Measurements from ENCODE around the gene FZR1. TPM values are rescaled to one million over a fixed set of nuclear protein-coding genes. Genes with fewer than 3 reads are reported as not detected.

Gene FZR1
- total RNA-seq, 2 donors from 2014 or later = 29.6 to 33.8 TPM

DNA sequence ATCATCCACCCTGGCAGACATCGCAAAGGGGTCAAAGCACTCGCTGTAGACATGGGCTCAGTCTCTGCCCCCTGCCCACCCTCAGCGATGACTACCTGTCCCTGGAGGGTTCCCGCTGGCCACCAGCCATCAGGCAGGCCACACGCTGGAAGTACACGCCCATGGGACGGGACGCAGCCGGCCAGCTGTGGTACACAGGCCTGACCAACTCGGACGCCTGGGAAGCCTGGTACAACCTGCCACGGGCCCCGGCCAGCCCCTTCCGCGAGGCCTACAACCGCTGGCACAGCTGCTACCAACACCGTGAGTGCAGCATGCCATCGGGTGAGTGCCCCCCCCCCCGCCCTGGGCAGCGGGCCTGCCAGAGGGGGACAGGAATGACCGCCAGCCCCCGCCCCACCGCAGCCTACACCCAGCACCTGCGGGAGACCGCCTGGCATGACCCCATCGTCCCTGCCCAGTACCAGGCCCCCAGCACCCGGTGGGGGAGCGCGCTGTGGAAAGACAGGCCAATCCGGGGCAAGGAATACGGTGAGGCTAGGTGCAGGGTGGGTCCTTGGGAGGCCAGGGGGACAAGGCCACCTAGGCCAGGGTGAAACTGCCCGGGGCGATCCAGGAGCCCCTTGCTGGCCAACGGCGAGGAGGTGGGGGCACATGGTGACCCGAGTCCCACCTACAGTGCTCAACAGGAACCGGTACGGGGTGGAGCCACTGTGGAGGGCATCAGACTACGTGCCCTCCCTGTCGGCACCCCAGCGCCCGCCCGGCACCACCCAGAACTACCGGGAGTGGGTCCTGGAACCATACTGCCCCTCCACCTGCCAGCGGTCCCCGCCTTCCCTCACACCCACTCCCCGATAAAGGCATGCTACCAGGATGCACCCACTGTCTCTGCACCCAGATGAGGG, 37.3 kb downstream of the FZR1 start:
- TF ChIP-seq, protein P1, sequence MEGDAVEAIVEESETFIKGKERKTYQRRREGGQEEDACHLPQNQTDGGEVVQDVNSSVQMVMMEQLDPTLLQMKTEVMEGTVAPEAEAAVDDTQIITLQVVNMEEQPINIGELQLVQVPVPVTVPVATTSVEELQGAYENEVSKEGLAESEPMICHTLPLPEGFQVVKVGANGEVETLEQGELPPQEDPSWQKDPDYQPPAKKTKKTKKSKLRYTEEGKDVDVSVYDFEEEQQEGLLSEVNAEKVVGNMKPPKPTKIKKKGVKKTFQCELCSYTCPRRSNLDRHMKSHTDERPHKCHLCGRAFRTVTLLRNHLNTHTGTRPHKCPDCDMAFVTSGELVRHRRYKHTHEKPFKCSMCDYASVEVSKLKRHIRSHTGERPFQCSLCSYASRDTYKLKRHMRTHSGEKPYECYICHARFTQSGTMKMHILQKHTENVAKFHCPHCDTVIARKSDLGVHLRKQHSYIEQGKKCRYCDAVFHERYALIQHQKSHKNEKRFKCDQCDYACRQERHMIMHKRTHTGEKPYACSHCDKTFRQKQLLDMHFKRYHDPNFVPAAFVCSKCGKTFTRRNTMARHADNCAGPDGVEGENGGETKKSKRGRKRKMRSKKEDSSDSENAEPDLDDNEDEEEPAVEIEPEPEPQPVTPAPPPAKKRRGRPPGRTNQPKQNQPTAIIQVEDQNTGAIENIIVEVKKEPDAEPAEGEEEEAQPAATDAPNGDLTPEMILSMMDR (IDR thresholded peaks at IDR 0.05) = no peak
- DNase-seq (ENCODE audit: low spot score) (no peak), ATAC-seq (ENCODE audit: insufficient number of reproducible peaks, low FRiP score, low read depth) (no peak)
- H3K4me1 ChIP-seq (ENCODE audit: control insufficient read depth in 1 of 2, low read depth in 2 of 2) = peaks cover 0 to 14% of the 10 kb centered on the region in 2 donors
- peak overlapping the region; percentile 5 to 22 for H3K27ac ChIP-seq
- no peak overlapping the region for H3K4me3 ChIP-seq
- no peaks in the 10 kb centered on the region for H3K27me3 ChIP-seq (replicated peaks; ENCODE audit: insufficient read depth)
- no peaks in the 10 kb centered on the region for H3K9me3 ChIP-seq
- no peaks in the 10 kb centered on the region for H3K36me3 ChIP-seq

DNA sequence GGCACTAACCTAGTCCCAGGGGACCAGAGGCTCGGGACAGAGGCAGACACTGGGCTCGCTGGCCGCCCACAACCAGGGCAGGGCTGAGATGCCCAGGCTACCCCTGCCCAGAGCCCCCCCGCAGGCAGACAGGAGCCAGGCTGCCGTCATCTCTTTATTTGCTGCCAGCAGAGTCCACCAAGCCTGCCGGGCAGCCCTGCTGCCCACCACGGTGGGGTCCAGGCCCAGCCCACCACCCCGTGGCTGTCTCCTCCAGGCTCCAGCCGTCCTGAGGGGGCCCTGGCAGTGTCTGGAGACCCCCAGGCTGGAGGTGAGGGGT, 37.9 kb downstream of the FZR1 start:
- Histone ChIP-seq H3K27ac (no peak overlapping the region), H3K36me3 (no peaks in the 10 kb centered on the region)
- no peak for DNase-seq (ENCODE audit: low spot score)

DNA sequence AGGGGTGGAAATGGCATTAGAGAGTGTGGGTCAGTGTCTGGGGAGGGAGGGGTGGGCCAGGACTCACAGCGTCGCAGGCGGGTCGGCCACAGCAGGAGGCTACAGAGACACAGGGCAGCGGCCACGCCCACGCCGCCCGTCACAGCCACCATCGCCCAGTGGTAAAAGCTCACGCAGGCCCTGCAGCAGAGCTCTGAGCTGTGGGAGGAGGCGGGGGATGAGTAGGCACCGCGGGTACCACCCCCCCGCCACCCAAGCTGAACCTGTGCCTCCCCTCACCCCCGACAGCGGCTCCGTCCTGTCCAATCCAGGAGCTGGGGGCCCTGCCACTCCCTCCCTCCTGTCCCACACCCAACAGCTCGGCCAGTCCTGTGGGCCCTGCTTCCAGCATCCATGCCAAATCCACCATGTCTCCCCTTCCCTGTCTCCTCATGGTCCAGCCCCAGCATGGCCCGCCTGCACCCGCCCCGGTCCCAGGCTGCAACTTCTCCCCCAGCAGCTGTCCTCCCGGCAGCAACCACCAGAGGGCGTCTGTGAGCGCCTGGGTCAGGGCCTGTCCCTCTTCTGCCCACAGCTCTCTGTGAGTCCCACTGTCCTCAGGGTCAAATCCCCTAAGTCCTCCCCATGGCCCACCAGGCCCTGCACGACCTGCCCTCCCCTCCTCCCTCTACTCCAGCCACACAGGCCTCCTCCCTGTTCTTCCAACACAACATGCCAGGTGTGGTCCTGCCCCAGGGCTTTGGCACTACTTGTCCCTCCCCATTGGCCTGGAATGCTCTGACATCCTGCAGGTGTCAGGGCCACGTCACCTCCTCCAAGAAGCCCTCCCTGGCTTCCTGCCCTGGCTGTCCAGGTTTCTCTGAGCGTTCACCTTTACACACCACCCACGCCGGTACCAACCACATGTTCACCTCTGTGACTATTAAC, 38.9 kb downstream of the FZR1 start:
- no peak overlapping the region for H3K27ac ChIP-seq
- H3K4me3 ChIP-seq = no peak overlapping the region
- no peaks in the 10 kb centered on the region for H3K36me3 ChIP-seq
- DNase-seq (ENCODE audit: low spot score) = no peak
- H3K4me1 ChIP-seq (ENCODE audit: control insufficient read depth in 1 of 2, low read depth in 2 of 2) = peaks cover 0 to 14% of the 10 kb centered on the region in 2 donors
- ATAC-seq (ENCODE audit: insufficient number of reproducible peaks, low FRiP score, low read depth) = no peak
- H3K9me3 ChIP-seq = no peaks in the 10 kb centered on the region
- TF ChIP-seq, protein P1 (IDR thresholded peaks at IDR 0.05) = peak; percentile 97
- H3K27me3 ChIP-seq (replicated peaks; ENCODE audit: insufficient read depth) = no peaks in the 10 kb centered on the region

More for the DNA sequence above, 37.9 kb downstream of the FZR1 start:
- peaks cover 0 to 14% of the 10 kb centered on the region in 2 donors for H3K4me1 ChIP-seq (ENCODE audit: control insufficient read depth in 1 of 2, low read depth in 2 of 2)
- H3K27me3 ChIP-seq (replicated peaks; ENCODE audit: insufficient read depth) = no peaks in the 10 kb centered on the region
- no peak for ATAC-seq (ENCODE audit: insufficient number of reproducible peaks, low FRiP score, low read depth)
- TF ChIP-seq, protein P1 (IDR thresholded peaks at IDR 0.05) = no peak
- H3K4me3 ChIP-seq = no peak overlapping the region
- no peaks in the 10 kb centered on the region for H3K9me3 ChIP-seq

DNA sequence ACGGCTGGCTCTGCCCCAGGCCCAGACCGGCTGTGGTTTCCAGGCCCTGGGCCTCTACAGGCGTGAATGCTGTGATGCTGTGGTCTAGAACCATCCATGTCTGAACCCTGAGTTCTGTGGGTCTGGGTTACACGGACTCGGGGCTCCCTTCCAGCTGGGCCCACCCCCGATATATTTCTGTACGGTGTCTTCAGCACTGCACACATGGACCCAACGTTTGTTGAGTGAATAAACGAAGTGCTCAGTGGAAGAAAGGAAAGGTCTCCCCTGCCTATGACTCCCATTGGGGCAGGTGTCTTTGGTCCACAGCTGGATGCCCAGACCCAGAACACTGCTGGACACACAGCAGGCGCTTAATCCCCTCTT, 39.5 kb downstream of the FZR1 start:
- ATAC-seq (ENCODE audit: insufficient number of reproducible peaks, low FRiP score, low read depth) = no peak
- no peak for DNase-seq (ENCODE audit: low spot score)
- TF ChIP-seq, protein P1 (IDR thresholded peaks at IDR 0.05) = no peak

DNA sequence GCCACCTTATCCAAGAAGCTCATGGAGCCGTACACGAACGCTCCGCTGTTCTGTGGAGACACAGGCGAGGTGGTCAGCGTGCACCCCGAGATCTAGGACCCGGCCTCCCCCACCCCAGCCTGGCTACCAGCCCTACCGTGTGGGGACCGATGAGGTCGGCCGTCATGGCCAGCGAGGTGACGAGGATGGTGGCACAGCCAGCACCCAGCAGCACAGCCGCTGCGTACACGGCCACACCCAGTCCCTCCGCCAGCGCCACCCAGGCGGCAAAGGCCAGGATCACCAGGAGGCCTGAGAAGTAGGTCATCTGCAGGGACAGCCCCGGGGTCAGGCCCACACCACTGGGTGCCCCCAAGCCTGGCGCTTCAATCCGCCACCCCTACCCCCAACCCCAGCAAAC, 40.0 kb downstream of the FZR1 start:
- Histone ChIP-seq H3K9me3 (no peaks in the 10 kb centered on the region), H3K4me1 (ENCODE audit: control insufficient read depth in 1 of 2, low read depth in 2 of 2) (peaks cover 0 to 14% of the 10 kb centered on the region in 2 donors), H3K4me3 (no peak overlapping the region), H3K27me3 (replicated peaks; ENCODE audit: insufficient read depth) (no peaks in the 10 kb centered on the region), H3K27ac (no peak overlapping the region), H3K36me3 (no peaks in the 10 kb centered on the region)
- TF ChIP-seq, protein P1 (IDR thresholded peaks at IDR 0.05) = no peak
- DNase-seq (ENCODE audit: low spot score) (no peak), ATAC-seq (ENCODE audit: insufficient number of reproducible peaks, low FRiP score, low read depth) (no peak)

More for the DNA sequence above, 39.5 kb downstream of the FZR1 start:
- H3K27me3 ChIP-seq (replicated peaks; ENCODE audit: insufficient read depth) = no peaks in the 10 kb centered on the region
- no peaks in the 10 kb centered on the region for H3K9me3 ChIP-seq
- H3K36me3 ChIP-seq = no peaks in the 10 kb centered on the region
- no peak overlapping the region for H3K27ac ChIP-seq
- peaks cover 0 to 14% of the 10 kb centered on the region in 2 donors for H3K4me1 ChIP-seq (ENCODE audit: control insufficient read depth in 1 of 2, low read depth in 2 of 2)
- no peak overlapping the region for H3K4me3 ChIP-seq
